Keratinocyte (primary cell): Measurements from ENCODE around the gene NCEH1. TPM values are rescaled to one million over a fixed set of nuclear protein-coding genes. Genes with fewer than 3 reads are reported as not detected.

ENCODE experiments used
- DNase-seq: peaks from one replicate; pipeline ENCODE4 v3.0.0-alpha.2; 2011; ENCODE audit warnings: low read depth, missing footprints, low spot score
- FAIRE-seq: peaks from 2 replicates; lab custom pipeline; 2011; peaks lifted over from hg19 to GRCh38; lab: Jason Lieb, UNC
- H2AFZ ChIP-seq: 2 replicates; pipeline ENCODE4 v1.6.0; 2012; ENCODE audit warnings: low read length, control low read depth, inconsistent platforms; ENCODE audit not compliant: control insufficient read depth
- H3K27ac ChIP-seq: 2 replicates; pipeline ENCODE4 v1.5.1; 2011; ENCODE audit warnings: low read length; ENCODE audit not compliant: control insufficient read depth, insufficient read depth
- H3K27me3 ChIP-seq: 3 replicates; pipeline ENCODE4 v1.6.0; 2011; ENCODE audit warnings: low read length; ENCODE audit not compliant: control insufficient read depth, insufficient read depth; ENCODE audit errors: extremely low read depth
- H3K36me3 ChIP-seq, 2 experiments: 2 replicates in 1 of 2; 3 replicates in 1 of 2; pipeline ENCODE4 v1.5.1; 2011; ENCODE audit warnings: low read length in 2 of 2, mild to moderate bottlenecking in 1 of 2; ENCODE audit not compliant: control insufficient read depth in 2 of 2, insufficient read depth in 2 of 2; ENCODE audit errors: extremely low read depth in 1 of 2
- H3K4me1 ChIP-seq: 3 replicates; pipeline ENCODE4 v1.5.1; 2011; ENCODE audit warnings: low read length; ENCODE audit not compliant: control insufficient read depth, insufficient read depth; ENCODE audit errors: extremely low read depth
- H3K4me2 ChIP-seq: 3 replicates; pipeline ENCODE4 v1.6.0; 2011; ENCODE audit warnings: low read depth, low read length; ENCODE audit not compliant: control insufficient read depth, insufficient read depth; ENCODE audit errors: extremely low read depth
- H3K4me3 ChIP-seq, 3 experiments: fragments of 200-600 bp in 1 of 3; sonication (generic) in 1 of 3; 2 replicates in 2 of 3; 3 replicates in 1 of 3; pipeline ENCODE4 v1.5.1; 2011 to 2016; ENCODE audit warnings: low read length in 3 of 3, mild to moderate bottlenecking in 3 of 3, control low read depth in 2 of 3, inconsistent platforms in 1 of 3, low read depth in 1 of 3, mixed read lengths in 1 of 3, mixed run types in 1 of 3, moderate library complexity in 1 of 3; ENCODE audit not compliant: control insufficient read depth in 2 of 3, insufficient read depth in 2 of 3; ENCODE audit errors: extremely low read depth in 1 of 3
- H3K79me2 ChIP-seq: 2 replicates; pipeline ENCODE4 v1.6.0; 2012; ENCODE audit warnings: low read length; ENCODE audit not compliant: control insufficient read depth, insufficient read depth
- H3K9ac ChIP-seq: 3 replicates; pipeline ENCODE4 v1.6.0; 2011; ENCODE audit warnings: low read length; ENCODE audit not compliant: control insufficient read depth, insufficient read depth; ENCODE audit errors: extremely low read depth
- H3K9me1 ChIP-seq: 3 replicates; pipeline ENCODE4 v1.6.0; 2011; ENCODE audit warnings: low read length; ENCODE audit not compliant: control insufficient read depth, insufficient read depth; ENCODE audit errors: extremely low read depth
- H3K9me3 ChIP-seq: 2 replicates; pipeline ENCODE4 v1.5.1; 2012; ENCODE audit warnings: low read depth, low read length; ENCODE audit not compliant: control insufficient read depth
- H4K20me1 ChIP-seq: 3 replicates; pipeline ENCODE4 v1.6.0; 2011; ENCODE audit warnings: low read length; ENCODE audit not compliant: control insufficient read depth, insufficient read depth; ENCODE audit errors: extremely low read depth
- CTCF ChIP-seq, 3 experiments: IDR thresholded peaks in 1 of 3; conservative IDR thresholded peaks in 1 of 3; optimal IDR thresholded peaks in 1 of 3; 2 replicates in 2 of 3; 3 replicates in 1 of 3; pipeline versions ENCODE3 to v1.5.1; 2011; ENCODE audit warnings: low read length in 3 of 3, mild to moderate bottlenecking in 3 of 3, moderate library complexity in 2 of 3, control low read depth in 1 of 3, inconsistent platforms in 1 of 3; ENCODE audit not compliant: insufficient read depth in 2 of 3; ENCODE audit errors: extremely low read depth in 1 of 3
- EZH2 ChIP-seq: IDR thresholded peaks from one replicate; pipeline ENCODE4 v1.6.1; 2012; ENCODE audit warnings: inconsistent platforms, mild to moderate bottlenecking, low read length, moderate library complexity
- dilution Hi-C: fragments of 300-500 bp; cut with MboI; formaldehyde crosslinking; loops from one replicate; pipeline ENCODE4 v1.7.0; 2020; ENCODE audit warnings: low sequenced_read_pairs; ENCODE audit not compliant: extremely low pct_ligation_motif_present
- polyA plus RNA-seq, 5 experiments: library from polyadenylated mRNA; depleted of rRNA in 3 of 5; stranded (reverse) in 3 of 5; stranded (forward) in 1 of 5; unstranded in 1 of 5; fragments of >200 nt; gene quantifications; 1 replicate in 1 of 5; 2 replicates in 3 of 5; 3 replicates in 1 of 5; pipeline versions ENCODE4 v1.2.1 to v1.2.3, GENCODE V29; 2011 to 2012; ENCODE audit warnings: missing spikeins in 2 of 5, low read depth in 1 of 5, low replicate concordance in 1 of 5

NCEH1 gene
- polyA plus RNA-seq, 1 donor (not counting 4 experiments of a cell fraction or from before 2014, with no cell fraction given), result 13.2 TPM

GRCh38 chr3:172656602-172657001, 54.3 kb downstream of the NCEH1 start:
- H3K9me1 ChIP-seq, result no peaks in the 10 kb centered on the region
- H3K27ac ChIP-seq, result no peak overlapping the region
- H3K4me2 ChIP-seq, result no peak overlapping the region
- no peak for TF ChIP-seq CTCF (optimal IDR thresholded peaks at IDR 0.05 in 1 of 3, IDR thresholded peaks at IDR 0.05 in 1 of 3, conservative IDR thresholded peaks at IDR 0.05 in 1 of 3; ENCODE audit: extremely low read depth in 1 of 3, insufficient read depth in 2 of 3, low read length in 3 of 3)
- TF ChIP-seq EZH2, result no peak
- peaks cover 3% of the 10 kb centered on the region for H3K4me1 ChIP-seq
- H2AFZ ChIP-seq, result no peak overlapping the region
- dilution Hi-C loops, result no loop called here
- no peaks in the 10 kb centered on the region for H3K36me3 ChIP-seq
- no peaks in the 10 kb centered on the region for H4K20me1 ChIP-seq
- no peaks in the 10 kb centered on the region for H3K9me3 ChIP-seq
- DNase-seq, result no peak
- no peak for FAIRE-seq
- no peaks in the 10 kb centered on the region for H3K27me3 ChIP-seq
- H3K79me2 ChIP-seq, result no peaks in the 10 kb centered on the region
- no peak overlapping the region for H3K4me3 ChIP-seq
- H3K9ac ChIP-seq, result no peak overlapping the region

DNA sequence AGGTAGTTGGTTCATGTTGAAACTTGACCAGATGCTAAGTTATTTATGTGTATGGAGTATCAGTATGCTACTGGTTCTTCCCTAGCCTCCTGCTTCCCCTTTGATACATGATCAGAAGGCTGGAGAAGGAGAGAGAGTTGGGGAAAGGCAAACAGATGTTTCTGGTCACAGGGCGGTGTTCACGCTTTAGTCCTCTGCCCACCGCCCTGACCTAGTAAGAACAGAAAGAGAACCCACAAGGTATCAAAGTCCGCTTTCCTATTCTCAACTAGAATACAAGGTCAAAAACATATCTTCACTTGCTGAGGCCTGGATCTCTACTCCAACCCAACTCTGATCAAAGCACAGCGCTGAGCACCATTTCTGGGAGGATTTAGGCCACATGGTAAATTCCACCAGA, 55.5 kb downstream of the NCEH1 start:
- Histone ChIP-seq H3K4me3 (no peak overlapping the region), H4K20me1 (no peaks in the 10 kb centered on the region), H3K9ac (no peak overlapping the region), H3K79me2 (no peaks in the 10 kb centered on the region), H3K27ac (no peak overlapping the region), H3K9me3 (no peaks in the 10 kb centered on the region), H3K4me1 (peaks cover 3% of the 10 kb centered on the region), H3K27me3 (no peaks in the 10 kb centered on the region), H3K4me2 (no peak overlapping the region), H2AFZ (no peak overlapping the region), H3K36me3 (no peaks in the 10 kb centered on the region), H3K9me1 (no peaks in the 10 kb centered on the region)
- no peak for TF ChIP-seq CTCF (optimal IDR thresholded peaks at IDR 0.05 in 1 of 3, IDR thresholded peaks at IDR 0.05 in 1 of 3, conservative IDR thresholded peaks at IDR 0.05 in 1 of 3; ENCODE audit: extremely low read depth in 1 of 3, insufficient read depth in 2 of 3, low read length in 3 of 3)
- TF ChIP-seq EZH2, result no peak
- dilution Hi-C loops, result no loop called here
- no peak for FAIRE-seq
- DNase-seq, result no peak
